Activated CD4-positive, CD25-positive, alpha-beta regulatory T cell treated with anti-CD3 and anti-CD28 coated beads, Interleukin-2, amount 50 U/mL, for 24 hours (primary cell): ENCODE data around the gene SLC2A4RG.

ENCODE experiments used
- ATAC-seq, 2 donors: fragments of 150-1000 bp; cut with Tn5 transposase; one replicate each; pipeline ENCODE4 v1.10.0; 2021; ENCODE audit warnings: mild to moderate bottlenecking in 1 of 2, moderate library complexity in 1 of 2

SLC2A4RG gene

GRCh38 chr20:63739130-63740069, at the start of gene SLC2A4RG:
Gene SLC2A4RG, plus strand, starts transcription at chr20:63739776. Its CDS starts 137 bp downstream, at chr20:63739913.
- peak; percentile 54 to 61 for ATAC-seq

- ATAC-seq: no peak
Observed at GRCh38 chr20:63690003-63690897, 49.3 kb upstream of the SLC2A4RG start.

GRCh38 chr20:63690898-63691710, 48.5 kb upstream of the SLC2A4RG start:
- ATAC-seq: no peak

GRCh38 chr20:63691711-63692435, 47.7 kb upstream of the SLC2A4RG start:
- no peak for ATAC-seq

GRCh38 chr20:63692436-63693082, 47.0 kb upstream of the SLC2A4RG start:
- no peak for ATAC-seq

- no peak for ATAC-seq
Observed at GRCh38 chr20:63693083-63693732, 46.4 kb upstream of the SLC2A4RG start.

GRCh38 chr20:63693733-63694583, 45.6 kb upstream of the SLC2A4RG start:
- ATAC-seq: no peak

- ATAC-seq: no peak
Observed at GRCh38 chr20:63694584-63695423, 44.8 kb upstream of the SLC2A4RG start.

- no peak for ATAC-seq
Observed at GRCh38 chr20:63695424-63696305, 43.9 kb upstream of the SLC2A4RG start.

GRCh38 chr20:63696306-63696627, 43.3 kb upstream of the SLC2A4RG start:
- peak; percentile 19 to 22 for ATAC-seq

GRCh38 chr20:63696628-63697356, 42.8 kb upstream of the SLC2A4RG start, which contains the start of gene TNFRSF6B:
Gene TNFRSF6B, plus strand, starts transcription at chr20:63696652. Its CDS starts 116 bp downstream, at chr20:63696768.
- ATAC-seq: peak; percentile 3 to 10

GRCh38 chr20:63697357-63697867, 42.2 kb upstream of the SLC2A4RG start:
- ATAC-seq: no peak

- ATAC-seq: no peak
Observed at GRCh38 chr20:63697868-63698545, 41.6 kb upstream of the SLC2A4RG start.

GRCh38 chr20:63698739-63699465, 40.7 kb upstream of the SLC2A4RG start:
- peak; percentile 62 to 68 for ATAC-seq

- ATAC-seq: no peak
Observed at GRCh38 chr20:63699466-63700198, 39.9 kb upstream of the SLC2A4RG start.
